HepG2 (cell line): ENCODE data around the gene IGF2BP1. TPM values are rescaled to one million over a fixed set of nuclear protein-coding genes. Genes with fewer than 3 reads are reported as not detected.

Source experiments
- AFF4 ChIP-seq: sonication (generic); formaldehyde crosslinking; IDR thresholded peaks from 2 replicates; pipeline ENCODE4 v1.4.0; 2020; ENCODE audit warnings: missing genetic modification reagents
- AGO1 ChIP-seq: fragments of 200-400 bp; formaldehyde crosslinking; IDR thresholded peaks from 2 replicates; pipeline ENCODE4 v1.6.1; 2017; ENCODE audit warnings: mild to moderate bottlenecking, low read depth, low read length, moderate library complexity; ENCODE audit not compliant: poor library complexity, severe bottlenecking
- ARNT2 ChIP-seq: sonication (generic); formaldehyde crosslinking; IDR thresholded peaks from 2 replicates; pipeline ENCODE4 v1.8.0; 2022; ENCODE audit warnings: mild to moderate bottlenecking, low read depth, missing genetic modification reagents, moderate library complexity
- GRHL1 ChIP-seq: sonication (generic); formaldehyde crosslinking; conservative IDR thresholded peaks from 2 replicates; pipeline ENCODE4 v1.8.0; 2022; ENCODE audit warnings: missing genetic modification reagents
- NR2C2 ChIP-seq: sonication (generic); formaldehyde crosslinking; IDR thresholded peaks from 2 replicates; pipeline ENCODE4 v1.4.0; 2020; ENCODE audit warnings: missing genetic modification reagents, mild to moderate bottlenecking, moderate library complexity, borderline replicate concordance
- SMAD3 ChIP-seq: sonication (generic); formaldehyde crosslinking; IDR thresholded peaks from 2 replicates; pipeline ENCODE4 v1.4.0; 2020; ENCODE audit warnings: missing genetic modification reagents
- TFDP1 ChIP-seq: IDR thresholded peaks from 2 replicates; pipeline ENCODE4 v1.6.1; 2016; ENCODE audit warnings: missing compliant biosample characterization, missing genetic modification reagents, borderline replicate concordance
- THRA ChIP-seq: sonication (generic); formaldehyde crosslinking; IDR thresholded peaks from 2 replicates; pipeline ENCODE4 v1.4.0; 2020; ENCODE audit warnings: missing genetic modification reagents, borderline replicate concordance
- YY1 ChIP-seq: IDR thresholded peaks from 2 replicates; pipeline ENCODE4 v1.6.1; 2011; ENCODE audit warnings: low read length, low read depth, moderate library complexity, mild to moderate bottlenecking; ENCODE audit not compliant: insufficient read depth, insufficient replicate concordance
- ZHX2 ChIP-seq, 2 experiments: sonication (generic) in 1 of 2; formaldehyde crosslinking in 1 of 2; IDR thresholded peaks; 2 replicates each; pipeline versions ENCODE4 v1.6.1 to v1.9.0; 2014 to 2022; ENCODE audit warnings: antibody characterized with exemption in 1 of 2, borderline replicate concordance in 1 of 2, inconsistent platforms in 1 of 2, low read depth in 1 of 2, missing genetic modification reagents in 1 of 2
- ZNF263 ChIP-seq: sonication (generic); formaldehyde crosslinking; IDR thresholded peaks from 2 replicates; pipeline ENCODE4 v1.4.0; 2020; ENCODE audit warnings: missing genetic modification reagents
- ZNF44 ChIP-seq: sonication (generic); formaldehyde crosslinking; IDR thresholded peaks from 2 replicates; pipeline ENCODE4 v1.5.1; 2020; ENCODE audit warnings: mild to moderate bottlenecking, missing genetic modification reagents
- polyA plus RNA-seq, 8 experiments: library from polyadenylated mRNA; depleted of rRNA in 3 of 8; stranded (reverse) in 7 of 8; unstranded in 1 of 8; fragments of >200 nt; fragmentation: Illumina TruSeq in 4 of 8; extraction: Trizol in 4 of 8; gene quantifications; 2 replicates each; pipeline versions ENCODE4 v1.2.1 to v1.2.3, GENCODE V29; 2011 to 2016; ENCODE audit warnings: low read depth in 4 of 8, missing spikeins in 1 of 8, mixed read lengths in 1 of 8; ENCODE audit not compliant: insufficient read depth in 1 of 8
- total RNA-seq, 5 experiments: library from RNA; depleted of rRNA; stranded (reverse); fragments of >200 nt; fragmentation: Illumina TruSeq; extraction: Trizol; gene quantifications; 2 replicates each; pipeline ENCODE4 v1.2.3, GENCODE V29; 2016; ENCODE audit warnings: low read depth in 1 of 5

Gene IGF2BP1
- total and polyA plus RNA-seq, 2 of the 13 experiments (the other 11 are each of a cell fraction or from before 2014, with no cell fraction given), result 29.7 to 75.1 TPM

GRCh38 chr17:48997827-48998586 lies 822 bp downstream of the IGF2BP1 start (continued):
- TF ChIP-seq NR2C2 (CRISPR knock-in tag), result 0 out of 2 replicates have a peak, but pooled peaks have one; percentile 59
- 0 out of 2 replicates have a peak, but pooled peaks have one; percentile 12 for TF ChIP-seq ZNF44 (CRISPR knock-in tag)
- TF ChIP-seq ZNF263 (CRISPR knock-in tag), result peak; percentile 41
- no peak for TF ChIP-seq AGO1
- no peak for TF ChIP-seq THRA (CRISPR knock-in tag)
- 0 out of 2 replicates have a peak, but pooled peaks have one; percentile 52 for TF ChIP-seq ARNT2 (CRISPR knock-in tag)
- peak; percentile 82 for TF ChIP-seq YY1
- TF ChIP-seq GRHL1 (CRISPR knock-in tag), result no peak
- peak; percentile 49; the same call in 1 of the 2 replicates for TF ChIP-seq TFDP1
- peak; percentile 15; the same call in 1 of the 2 replicates for TF ChIP-seq SMAD3
- no peak for TF ChIP-seq ZHX2 (IDR thresholded peaks at IDR 0.05; ENCODE audit: low read depth)
- TF ChIP-seq ZHX2 (CRISPR knock-in tag; IDR thresholded peaks at IDR 0.05; ENCODE audit: borderline replicate concordance), result 0 out of 2 replicates have a peak, but pooled peaks have one; percentile 63
- peak; percentile 72 for TF ChIP-seq AFF4 (CRISPR knock-in tag)
